ENCODE measurements around the gene EXTL1. TPM values are rescaled to one million over a fixed set of nuclear protein-coding genes. Genes with fewer than 3 reads are reported as not detected.

The EXTL1 gene
- total RNA-seq, 2 experiments from 2014 or later, result not detected

GRCh38 chr1:26070296-26070962 lies 48.9 kb downstream of the EXTL1 start:
- peaks cover 0 to 8% of the 10 kb centered on the region in 2 experiments for H3K27me3 ChIP-seq (ENCODE audit: control insufficient read depth in 1 of 2, insufficient read depth in 2 of 2, low read length in 2 of 2)
- ChIA-PET CTCF (no interaction called here), POLR2A (no interaction called here)
- Mint-ChIP-seq H3K27ac (no peak overlapping the region), H3K36me3 (ENCODE audit: low read depth) (no peaks in the 10 kb centered on the region), H3K27me3 (peaks cover 10% of the 10 kb centered on the region), H3K4me3 (no peak overlapping the region), H3K4me1 (ENCODE audit: low read depth) (peaks cover 1% of the 10 kb centered on the region), H3K9me3 (no peaks in the 10 kb centered on the region)
- no peak overlapping the region for H3K27ac ChIP-seq (ENCODE audit: low read depth in 1 of 2, low read length in 2 of 2)
- no peaks in the 10 kb centered on the region for H3K9me3 ChIP-seq (ENCODE audit: control insufficient read depth in 1 of 2, insufficient read depth in 1 of 2, low read length in 2 of 2)
- no peak overlapping the region for H3K4me3 ChIP-seq (ENCODE audit: low read length)
- intact Hi-C loops (cut with DNase I, micrococcal nuclease), result no loop called here
- H3K36me3 ChIP-seq (ENCODE audit: insufficient read depth, low read length), result no peaks in the 10 kb centered on the region
- TF ChIP-seq CTCF (IDR thresholded peaks at IDR 0.05), result no peak
- DNase-seq (no peak), ATAC-seq (ENCODE audit: poor library complexity) (no peak)
- H3K4me1 ChIP-seq (ENCODE audit: insufficient read depth, low read length), result peaks cover under 1% of the 10 kb centered on the region

- no peak overlapping the region for H3K4me3 ChIP-seq (ENCODE audit: low read length)
- POLR2A ChIA-PET, result no interaction called here
- H3K27me3 ChIP-seq (ENCODE audit: control insufficient read depth in 1 of 2, insufficient read depth in 2 of 2, low read length in 2 of 2), result peaks cover 0 to 11% of the 10 kb centered on the region in 2 experiments
- H3K9me3 ChIP-seq (ENCODE audit: control insufficient read depth in 1 of 2, insufficient read depth in 1 of 2, low read length in 2 of 2), result no peaks in the 10 kb centered on the region
- peaks cover 5% of the 10 kb centered on the region for H3K4me1 ChIP-seq (ENCODE audit: insufficient read depth, low read length)
- ATAC-seq (ENCODE audit: poor library complexity) (no peak), DNase-seq (no peak)
- no peak overlapping the region for H3K27ac Mint-ChIP-seq
- CTCF ChIA-PET, result no interaction called here
- H3K27ac ChIP-seq (ENCODE audit: low read depth in 1 of 2, low read length in 2 of 2), result no peak overlapping the region
- peaks cover 7% of the 10 kb centered on the region for H3K4me1 Mint-ChIP-seq (ENCODE audit: low read depth)
- H3K36me3 Mint-ChIP-seq (ENCODE audit: low read depth), result no peaks in the 10 kb centered on the region
- H3K4me3 Mint-ChIP-seq, result no peak overlapping the region
- no peaks in the 10 kb centered on the region for H3K36me3 ChIP-seq (ENCODE audit: insufficient read depth, low read length)
- intact Hi-C loops (cut with DNase I, micrococcal nuclease), result no loop called here
- H3K9me3 Mint-ChIP-seq, result no peaks in the 10 kb centered on the region
- no peak for TF ChIP-seq CTCF (IDR thresholded peaks at IDR 0.05)
- peaks cover 10% of the 10 kb centered on the region for H3K27me3 Mint-ChIP-seq
Observed at GRCh38 chr1:26070963-26071342, 49.4 kb downstream of the EXTL1 start.

DNA sequence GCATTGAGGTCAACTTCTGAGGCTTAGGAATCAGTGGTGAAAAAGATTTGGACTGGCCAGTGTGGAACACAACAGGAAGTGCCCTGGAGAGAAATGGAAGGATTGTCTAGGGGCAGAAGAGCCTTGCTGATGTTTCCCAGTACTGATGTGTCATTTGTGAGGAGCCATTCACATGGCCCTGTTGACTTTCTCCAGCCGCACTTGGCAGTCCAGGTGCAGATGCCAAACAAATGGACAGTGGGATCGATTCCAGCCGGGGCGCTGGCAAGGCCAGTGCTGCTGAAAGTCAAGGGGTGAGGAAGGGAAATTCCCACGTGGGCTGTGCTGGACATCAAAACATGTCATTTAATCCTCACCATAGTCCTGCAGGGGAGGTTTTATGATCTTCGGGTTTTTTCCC lies 50.7 kb downstream of the EXTL1 start:
- intact Hi-C loops (cut with DNase I, micrococcal nuclease), result no loop called here
- Histone ChIP-seq H3K36me3 (ENCODE audit: insufficient read depth, low read length) (no peaks in the 10 kb centered on the region), H3K27me3 (ENCODE audit: control insufficient read depth in 1 of 2, insufficient read depth in 2 of 2, low read length in 2 of 2) (peaks cover 0 to 11% of the 10 kb centered on the region in 2 experiments), H3K27ac (ENCODE audit: low read depth in 1 of 2, low read length in 2 of 2) (no peak overlapping the region), H3K9me3 (ENCODE audit: control insufficient read depth in 1 of 2, insufficient read depth in 1 of 2, low read length in 2 of 2) (peaks cover 0 to 3% of the 10 kb centered on the region in 2 experiments), H3K4me1 (ENCODE audit: insufficient read depth, low read length) (peaks cover 7% of the 10 kb centered on the region), H3K4me3 (ENCODE audit: low read length) (no peak overlapping the region)
- TF ChIP-seq CTCF (IDR thresholded peaks at IDR 0.05), result no peak
- Mint-ChIP-seq H3K36me3 (ENCODE audit: low read depth) (no peaks in the 10 kb centered on the region), H3K9me3 (no peaks in the 10 kb centered on the region), H3K4me1 (ENCODE audit: low read depth) (peaks cover 8% of the 10 kb centered on the region), H3K27me3 (peaks cover 10% of the 10 kb centered on the region), H3K4me3 (no peak overlapping the region), H3K27ac (no peak overlapping the region)
- DNase-seq (no peak), ATAC-seq (ENCODE audit: poor library complexity) (no peak)
- ChIA-PET CTCF (no interaction called here), POLR2A (no interaction called here)
